ENCODE results near the gene DGCR2. TPM values are rescaled to one million over a fixed set of nuclear protein-coding genes. Genes with fewer than 3 reads are reported as not detected.

DGCR2 gene
- total and polyA plus RNA-seq, 2 of the 4 experiments (the other 2 are of a cell fraction): 17.2 to 35.4 TPM

DNA sequence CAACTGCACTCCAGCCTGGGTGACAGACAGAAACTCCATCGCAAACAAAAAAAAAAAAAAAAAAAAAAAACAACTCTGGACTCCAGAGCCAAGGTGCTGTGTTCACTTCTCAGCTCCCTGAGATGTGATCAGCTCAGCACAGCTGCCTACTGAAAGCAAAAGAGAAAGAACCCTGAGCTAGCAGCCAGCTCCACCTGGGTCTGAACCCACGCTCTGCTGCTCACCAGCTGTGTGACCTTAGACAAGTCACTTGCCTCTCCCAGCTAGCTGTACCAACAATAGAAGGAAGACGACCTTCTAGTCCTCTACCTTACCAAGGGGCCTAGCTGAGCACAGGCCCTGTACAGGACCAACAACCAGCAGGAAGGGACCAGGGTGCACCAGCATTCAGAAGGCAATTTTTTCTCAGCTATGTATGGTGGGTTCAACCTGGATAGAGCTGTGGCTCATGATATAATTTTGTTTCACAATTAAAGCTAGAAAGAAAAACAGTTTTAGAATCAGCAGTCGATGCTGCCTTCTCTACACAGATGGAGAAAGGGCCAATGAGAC lies 3.8 kb downstream of the DGCR2 start:
- Histone ChIP-seq H3K36me3 (ENCODE audit: control insufficient read depth, insufficient read depth, low read length) (peaks cover 6% of the 10 kb centered on the region; the same call in 1 of the 2 replicates), H3K4me1 (ENCODE audit: control insufficient read depth, insufficient read depth, low read length) (peaks cover 16% of the 10 kb centered on the region), H3K18ac (ENCODE audit: low read depth, low read length) (no peak overlapping the region), H2AFZ (replicated peaks; ENCODE audit: low read length, poor library complexity) (no peak overlapping the region), H4K5ac (ENCODE audit: low read depth, low read length) (no peak overlapping the region), H2BK120ac (ENCODE audit: low read depth, low read length) (no peak overlapping the region), H3K4ac (ENCODE audit: low read depth, low read length) (no peak overlapping the region), H3K4me2 (ENCODE audit: low read depth, low read length) (no peak overlapping the region), H2BK15ac (ENCODE audit: low read depth, low read length) (no peak overlapping the region), H3K9me3 (ENCODE audit: control insufficient read depth, insufficient read depth, low read length) (no peaks in the 10 kb centered on the region), H3K23ac (ENCODE audit: low read depth, low read length) (no peak overlapping the region), H3K4me3 (ENCODE audit: insufficient read depth, low read depth, low read length) (no peak overlapping the region), H2AK9ac (replicated peaks; ENCODE audit: low read depth, low read length, poor library complexity) (no peak overlapping the region), H2AK5ac (ENCODE audit: low read depth, low read length) (no peak overlapping the region), H4K8ac (ENCODE audit: low read depth in 2 of 2, low read length in 2 of 2) (no peak overlapping the region), H2BK5ac (ENCODE audit: low read depth, low read length, poor library complexity, severe bottlenecking) (no peak overlapping the region), H3K79me1 (ENCODE audit: low read depth in 1 of 2, low read length in 2 of 2) (peaks cover 36 to 79% of the 10 kb centered on the region in 2 experiments), H2BK20ac (ENCODE audit: low read depth, low read length) (no peak overlapping the region), H3K9ac (ENCODE audit: low read depth, low read length) (no peak overlapping the region), H4K91ac (ENCODE audit: insufficient read depth, low read depth, low read length) (no peak overlapping the region), H3K14ac (replicated peaks; ENCODE audit: low read depth, low read length) (no peak overlapping the region), H3K27me3 (ENCODE audit: control insufficient read depth, insufficient read depth, low read length) (no peaks in the 10 kb centered on the region), H3K9me1 (ENCODE audit: insufficient read depth, low read length) (peaks cover 46% of the 10 kb centered on the region), H3K27ac (ENCODE audit: insufficient read depth, low read length) (no peak overlapping the region), H3K56ac (ENCODE audit: extremely low read depth, insufficient read depth, low read length) (no peak overlapping the region), H4K20me1 (ENCODE audit: insufficient read depth, low read length) (peaks cover 80% of the 10 kb centered on the region)
- intact Hi-C loops (cut with micrococcal nuclease) (no loop called here), in situ Hi-C loops (cut with MboI; ENCODE audit: low sequenced_read_pairs) (no loop called here), dilution Hi-C loops (cut with HindIII; ENCODE audit: low sequenced_read_pairs, unreplicated experiment) (no loop called here)
- TF ChIP-seq MXI1 (IDR thresholded peaks at IDR 0.05; ENCODE audit: borderline replicate concordance, low read depth, low read length): no peak
- CTCF ChIA-PET: no interaction called here
- 100% methylated on average over 1 of the region's 4 CpGs; no CpG with 5 or more reads in 1 of the 2 experiments for WGBS, 2 experiments (ENCODE audit: extremely low coverage in 2 of 2, insufficient read length in 1 of 2)
- DNase-seq (no peak), ATAC-seq (ENCODE audit: low read depth) (no peak)
- no TSS peak for BruUV-seq (replicated peaks)
- POLR2A ChIA-PET (ENCODE audit: unreplicated experiment): interaction anchor here (0.6 kb wide), 1 partner anchor 479 kb away, joined by 3 read pairs; no protein-coding TSS in a partner anchor

Data from IMR-90 (cell line).